Measurements from ENCODE around the gene OLFML3. TPM values are rescaled to one million over a fixed set of nuclear protein-coding genes. Genes with fewer than 3 reads are reported as not detected.

Gene OLFML3
- total and polyA plus RNA-seq, 2 donors (not counting 3 experiments of a cell fraction or from before 2014, with no cell fraction given) = 3.4 to 3.9 TPM

DNA sequence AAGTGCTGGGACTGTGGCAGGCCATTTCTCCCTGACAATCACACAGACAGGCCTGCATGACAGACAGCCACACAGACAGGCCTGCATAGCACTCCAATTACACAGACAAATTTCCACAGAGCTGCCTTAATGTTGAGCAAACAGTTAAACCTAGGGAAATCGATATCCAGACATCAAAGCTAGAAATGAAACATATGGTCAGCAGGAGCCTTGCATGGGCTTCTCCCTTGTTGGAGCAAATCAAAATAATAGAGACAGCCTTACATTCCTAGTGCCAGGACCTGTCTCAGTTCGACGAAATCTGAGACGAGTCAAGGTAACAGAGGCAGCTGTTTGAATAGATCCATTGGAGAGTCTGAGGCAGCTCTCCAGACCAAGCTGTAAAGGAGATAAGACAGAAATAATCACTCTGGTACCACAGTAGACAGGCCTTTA, 42.4 kb downstream of the OLFML3 start:
- Histone ChIP-seq H3K4me1 (ENCODE audit: control insufficient read depth, extremely low read depth, insufficient read depth, low read length) (no peaks in the 10 kb centered on the region), H3K9me1 (replicated peaks; ENCODE audit: control insufficient read depth, extremely low read depth, insufficient read depth, low read length) (no peaks in the 10 kb centered on the region), H3K9me3 (replicated peaks; ENCODE audit: control insufficient read depth, insufficient read depth, low read length) (no peaks in the 10 kb centered on the region), H3K36me3 (ENCODE audit: control insufficient read depth in 2 of 2, extremely low read depth in 1 of 2, insufficient read depth in 2 of 2, low read length in 2 of 2) (no peaks in the 10 kb centered on the region), H3K27me3 (ENCODE audit: control insufficient read depth in 2 of 2, insufficient read depth in 2 of 2, low read length in 2 of 2) (no peaks in the 10 kb centered on the region), H3K4me3 (replicated peaks in 1 of 3; ENCODE audit: insufficient read depth in 1 of 3, low read depth in 1 of 3, low read length in 3 of 3) (no peak overlapping the region), H3K4me2 (ENCODE audit: insufficient read depth, low read length) (no peak overlapping the region), H3K79me2 (ENCODE audit: control insufficient read depth, insufficient read depth, low read length) (no peaks in the 10 kb centered on the region), H4K20me1 (replicated peaks; ENCODE audit: control insufficient read depth, extremely low read depth, insufficient read depth, low read length) (no peaks in the 10 kb centered on the region), H3K9ac (replicated peaks; ENCODE audit: extremely low read depth, insufficient read depth, low read length) (no peak overlapping the region), H2AFZ (ENCODE audit: low read depth, low read length) (no peak overlapping the region), H3K27ac (ENCODE audit: insufficient read depth, low read depth, low read length) (no peak overlapping the region)
- intact Hi-C loops (cut with micrococcal nuclease) (no loop called here), dilution Hi-C loops (cut with MboI; ENCODE audit: extremely low pct_ligation_motif_present, low sequenced_read_pairs) (no loop called here)
- TF ChIP-seq, protein P1, sequence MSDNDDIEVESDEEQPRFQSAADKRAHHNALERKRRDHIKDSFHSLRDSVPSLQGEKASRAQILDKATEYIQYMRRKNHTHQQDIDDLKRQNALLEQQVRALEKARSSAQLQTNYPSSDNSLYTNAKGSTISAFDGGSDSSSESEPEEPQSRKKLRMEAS (IDR thresholded peaks at IDR 0.05; ENCODE audit: insufficient read depth, insufficient read length) = no peak
- TF ChIP-seq POLR2AphosphoS5 (IDR thresholded peaks at IDR 0.05; ENCODE audit: insufficient read depth, low read depth, low read length) = no peak
- TF ChIP-seq POLR2A (IDR thresholded peaks at IDR 0.05; ENCODE audit: low read depth, low read length) = no peak
- no TSS peak for BruUV-seq (replicated peaks)
- DNase-seq (ENCODE audit: low read depth, low spot score) = no peak
- POLR2A ChIA-PET = no interaction called here
- CTCF ChIA-PET = interaction anchor here (2.7 kb wide), 1 partner anchor 11 kb away, joined by 5 read pairs; no protein-coding TSS in a partner anchor
- no peak for FAIRE-seq

DNA sequence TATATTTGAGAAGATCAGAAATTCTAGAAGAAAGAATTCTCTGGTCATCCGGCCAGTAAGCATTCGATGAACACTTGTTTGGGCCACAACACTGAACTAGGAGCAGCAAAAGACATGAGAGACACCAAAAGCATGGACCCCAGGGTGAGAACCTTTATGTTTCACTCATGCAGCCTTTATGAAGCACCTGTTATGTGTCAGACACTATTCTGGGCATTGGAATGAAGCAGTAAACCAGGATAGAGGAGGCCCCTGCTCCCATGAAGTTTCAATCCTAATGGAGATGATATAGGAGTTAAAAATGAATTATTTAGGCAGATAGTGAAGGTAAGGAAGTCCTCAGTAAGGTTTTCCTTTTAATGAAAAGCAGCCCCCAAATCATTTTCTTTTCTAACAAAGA, 43.6 kb downstream of the OLFML3 start:
- TF ChIP-seq JUN (IDR thresholded peaks at IDR 0.05; ENCODE audit: borderline replicate concordance, insufficient read depth, insufficient read length, low read depth) (no peak), GATA2 (IDR thresholded peaks at IDR 0.05; ENCODE audit: insufficient read depth, insufficient read length, low read depth, low read length) (no peak)
- TF ChIP-seq, protein P2, sequence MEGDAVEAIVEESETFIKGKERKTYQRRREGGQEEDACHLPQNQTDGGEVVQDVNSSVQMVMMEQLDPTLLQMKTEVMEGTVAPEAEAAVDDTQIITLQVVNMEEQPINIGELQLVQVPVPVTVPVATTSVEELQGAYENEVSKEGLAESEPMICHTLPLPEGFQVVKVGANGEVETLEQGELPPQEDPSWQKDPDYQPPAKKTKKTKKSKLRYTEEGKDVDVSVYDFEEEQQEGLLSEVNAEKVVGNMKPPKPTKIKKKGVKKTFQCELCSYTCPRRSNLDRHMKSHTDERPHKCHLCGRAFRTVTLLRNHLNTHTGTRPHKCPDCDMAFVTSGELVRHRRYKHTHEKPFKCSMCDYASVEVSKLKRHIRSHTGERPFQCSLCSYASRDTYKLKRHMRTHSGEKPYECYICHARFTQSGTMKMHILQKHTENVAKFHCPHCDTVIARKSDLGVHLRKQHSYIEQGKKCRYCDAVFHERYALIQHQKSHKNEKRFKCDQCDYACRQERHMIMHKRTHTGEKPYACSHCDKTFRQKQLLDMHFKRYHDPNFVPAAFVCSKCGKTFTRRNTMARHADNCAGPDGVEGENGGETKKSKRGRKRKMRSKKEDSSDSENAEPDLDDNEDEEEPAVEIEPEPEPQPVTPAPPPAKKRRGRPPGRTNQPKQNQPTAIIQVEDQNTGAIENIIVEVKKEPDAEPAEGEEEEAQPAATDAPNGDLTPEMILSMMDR (IDR thresholded peaks at IDR 0.05; ENCODE audit: extremely low read depth in 1 of 2, insufficient read depth in 1 of 2, low read depth in 1 of 2, low read length in 2 of 2) = no peak
- Histone ChIP-seq H3K9ac (replicated peaks; ENCODE audit: extremely low read depth, insufficient read depth, low read length) (no peak overlapping the region), H2AFZ (ENCODE audit: low read depth, low read length) (no peak overlapping the region), H3K36me3 (ENCODE audit: control insufficient read depth in 2 of 2, extremely low read depth in 1 of 2, insufficient read depth in 2 of 2, low read length in 2 of 2) (no peaks in the 10 kb centered on the region), H3K27ac (ENCODE audit: insufficient read depth, low read depth, low read length) (no peak overlapping the region), H3K27me3 (ENCODE audit: control insufficient read depth in 2 of 2, insufficient read depth in 2 of 2, low read length in 2 of 2) (no peaks in the 10 kb centered on the region), H3K79me2 (ENCODE audit: control insufficient read depth, insufficient read depth, low read length) (no peaks in the 10 kb centered on the region), H3K9me3 (replicated peaks; ENCODE audit: control insufficient read depth, insufficient read depth, low read length) (no peaks in the 10 kb centered on the region), H3K4me1 (ENCODE audit: control insufficient read depth, extremely low read depth, insufficient read depth, low read length) (no peaks in the 10 kb centered on the region), H4K20me1 (replicated peaks; ENCODE audit: control insufficient read depth, extremely low read depth, insufficient read depth, low read length) (no peaks in the 10 kb centered on the region), H3K9me1 (replicated peaks; ENCODE audit: control insufficient read depth, extremely low read depth, insufficient read depth, low read length) (no peaks in the 10 kb centered on the region), H3K4me3 (replicated peaks in 1 of 3; ENCODE audit: insufficient read depth in 1 of 3, low read depth in 1 of 3, low read length in 3 of 3) (no peak overlapping the region), H3K4me2 (ENCODE audit: insufficient read depth, low read length) (no peak overlapping the region)
- CTCF ChIA-PET = interaction anchor here (2.0 kb wide), 1 partner anchor 260 kb away, joined by 6 read pairs; no protein-coding TSS in a partner anchor
- dilution Hi-C loops (cut with MboI; ENCODE audit: extremely low pct_ligation_motif_present, low sequenced_read_pairs) (no loop called here), intact Hi-C loops (cut with micrococcal nuclease) (no loop called here)
- no peak for FAIRE-seq
- no TSS peak for BruUV-seq (replicated peaks)
- DNase-seq (ENCODE audit: low read depth, low spot score) = no peak
- POLR2A ChIA-PET = no interaction called here
